ENCODE data around the gene TNFRSF8. TPM values are rescaled to one million over a fixed set of nuclear protein-coding genes. Genes with fewer than 3 reads are reported as not detected.

Gene TNFRSF8
- total RNA-seq, 1 experiment from 2014 or later = 2.9 TPM

DNA sequence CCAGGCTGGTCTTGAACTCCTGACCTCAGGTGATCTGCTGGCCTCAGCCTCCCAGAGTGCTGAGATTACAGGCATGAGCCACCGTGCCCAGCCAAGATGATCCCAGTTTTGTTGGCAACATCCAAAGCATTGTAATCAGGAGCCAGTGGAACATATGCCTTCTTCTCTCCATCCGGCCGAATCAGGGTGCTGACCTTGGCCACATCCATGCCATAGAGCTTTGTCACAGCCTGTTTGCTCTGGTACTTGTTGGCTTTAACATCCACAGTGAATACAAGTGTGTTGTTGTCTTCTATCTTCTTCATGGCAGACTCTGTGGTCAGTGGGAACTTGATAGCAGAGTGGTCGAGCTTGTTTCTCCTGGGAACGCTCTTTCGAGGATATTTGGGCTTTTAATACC is 17.1 kb downstream of the TNFRSF8 start:
- no peak overlapping the region for H3K27ac Mint-ChIP-seq
- no peak overlapping the region for H2AK5ac ChIP-seq (ENCODE audit: insufficient read length, low read length)
- H3K4me1 Mint-ChIP-seq = peaks cover 27 to 40% of the 10 kb centered on the region in 2 experiments
- no peak for TF ChIP-seq CTCF (conservative IDR thresholded peaks at IDR 0.05)
- no peak overlapping the region for H3T11ph ChIP-seq (ENCODE audit: low read length)
- WGBS (ENCODE audit: extremely low coverage, insufficient read length, low lambda C conversion rate) = no CpG with 5 or more reads among the region's 6 CpGs
- H3K4me1 ChIP-seq (ENCODE audit: insufficient read depth, low read length) = peaks cover 2% of the 10 kb centered on the region; the same call in 1 of the 2 replicates
- H3K18ac ChIP-seq (ENCODE audit: insufficient read length, low read depth, low read length) = no peak overlapping the region
- H2AFZ ChIP-seq (ENCODE audit: low read length) = no peak overlapping the region
- H2BK5ac ChIP-seq (ENCODE audit: insufficient read length, low read length) = no peak overlapping the region
- no peak overlapping the region for H4K8ac ChIP-seq (replicated peaks; ENCODE audit: insufficient read length, low read depth, low read length)
- H3K4ac ChIP-seq (ENCODE audit: low read depth, low read length) = no peak overlapping the region
- peaks cover 17% of the 10 kb centered on the region for H3K27me3 Mint-ChIP-seq (ENCODE audit: low read depth)
- H3K14ac ChIP-seq (ENCODE audit: insufficient read depth, low read length) = no peak overlapping the region
- H4K91ac ChIP-seq (ENCODE audit: insufficient read length, low read depth, low read length) = no peak overlapping the region
- H3K27me3 ChIP-seq (ENCODE audit: insufficient read depth, low read length) = no peaks in the 10 kb centered on the region
- no peak overlapping the region for H3K4me2 ChIP-seq (ENCODE audit: insufficient read depth, insufficient read length, low read length)
- no peak overlapping the region for H3K9ac ChIP-seq (ENCODE audit: extremely low read depth, insufficient read length, low read length)
- H2BK20ac ChIP-seq (ENCODE audit: low read depth, low read length, poor library complexity, severe bottlenecking) = no peak overlapping the region
- H3K79me1 ChIP-seq (ENCODE audit: insufficient read depth, low read depth, low read length, poor library complexity, severe bottlenecking) = no peaks in the 10 kb centered on the region
- no peak overlapping the region for H3K27ac ChIP-seq (ENCODE audit: insufficient read length, low read depth, low read length)
- H4K5ac ChIP-seq (ENCODE audit: insufficient read length, low read depth, low read length) = no peak overlapping the region
- no peak overlapping the region for H2BK15ac ChIP-seq (ENCODE audit: low read depth, low read length)
- no peaks in the 10 kb centered on the region for H3K9me3 ChIP-seq (ENCODE audit: control insufficient read depth, low read depth, low read length)
- peaks cover 8 to 15% (median 9%) of the 10 kb centered on the region in 3 experiments; a peak in 6 of 7 replicates for H3K36me3 Mint-ChIP-seq (ENCODE audit: insufficient read depth in 1 of 3, low read depth in 3 of 3)
- H3K23me2 ChIP-seq (ENCODE audit: insufficient read length, low read depth, low read length, poor library complexity, severe bottlenecking) = peaks cover 6% of the 10 kb centered on the region
- no peak for DNase-seq
- H2BK12ac ChIP-seq (ENCODE audit: insufficient read length, low read depth, low read length) = no peak overlapping the region
- peaks cover 4 to 6% of the 10 kb centered on the region in 2 experiments for H3K9me3 Mint-ChIP-seq
- no peaks in the 10 kb centered on the region for H4K20me1 ChIP-seq (ENCODE audit: control insufficient read depth, insufficient read depth, insufficient read length)
- H3K23ac ChIP-seq (ENCODE audit: insufficient read length, low read depth, low read length) = no peak overlapping the region
- no peaks in the 10 kb centered on the region for H3K79me2 ChIP-seq (ENCODE audit: insufficient read depth, low read length)
- no peak overlapping the region for H3K56ac ChIP-seq (ENCODE audit: insufficient read length, low read depth, low read length)
- H2BK120ac ChIP-seq (ENCODE audit: low read depth, low read length, poor library complexity, severe bottlenecking) = no peak overlapping the region
- H3K4me3 Mint-ChIP-seq = no peak overlapping the region
